Testis (tissue), 2 donors: ENCODE data around the gene COX4I2.

Experiments
- CTCF ChIP-seq, 3 experiments: fragments of 450-650 bp in 2 of 3; fragments of 200-600 bp in 1 of 3; sonication (generic) in 1 of 3; IDR thresholded peaks; one replicate each; pipeline ENCODE4 v1.5.1; 2016 to 2019; ENCODE audit warnings: antibody characterized with exemption in 3 of 3, mild to moderate bottlenecking in 2 of 3, moderate library complexity in 1 of 3
- POLR2A ChIP-seq: fragments of 450-650 bp; IDR thresholded peaks from one replicate; pipeline ENCODE4 v1.6.1; 2017; ENCODE audit warnings: antibody characterized with exemption, mild to moderate bottlenecking, moderate library complexity

GRCh38 chr20:31608251-31608945, 29.3 kb upstream of the COX4I2 start:
- TF ChIP-seq CTCF (IDR thresholded peaks at IDR 0.05) (no peak), POLR2A (no peak)
